C4-2B (cell line): ENCODE results near the gene ARHGAP15.

Source experiments
- CTCF ChIP-seq: fragments of 450-650 bp; conservative IDR thresholded peaks from 2 replicates; pipeline ENCODE4 v1.5.1; 2017; ENCODE audit warnings: mild to moderate bottlenecking
- ZFX ChIP-seq: fragments of 450-650 bp; IDR thresholded peaks from 2 replicates; pipeline ENCODE4 v1.6.1; 2017

- TF ChIP-seq CTCF (no peak), ZFX (no peak)
Observed at GRCh38 chr2:143354050-143354750, 225.0 kb downstream of the ARHGAP15 start.
